Kidney (tissue), 14 donors: ENCODE results near the gene TNS3. TPM values are rescaled to one million over a fixed set of nuclear protein-coding genes. Genes with fewer than 3 reads are reported as not detected.

ENCODE experiments used
- DNase-seq, 5 donors: peaks; one replicate each; pipeline ENCODE4 v3.0.0-alpha.2; 2013 to 2020
- FAIRE-seq: peaks from 2 replicates; lab custom pipeline; 2012; peaks lifted over from hg19 to GRCh38; lab: Jason Lieb, UNC
- H3K27ac ChIP-seq, 2 donors: one replicate each; pipeline ENCODE4 v1.7.0; 2013; ENCODE audit warnings: low read depth in 2 of 2, low read length in 2 of 2, inconsistent platforms in 1 of 2
- H3K27me3 ChIP-seq: one replicate; pipeline ENCODE4 v1.7.1; 2013; ENCODE audit warnings: low read length, inconsistent platforms; ENCODE audit not compliant: control insufficient read depth, insufficient read depth
- H3K36me3 ChIP-seq, 3 donors: one replicate each; pipeline versions ENCODE4 v1.7.0 to v1.7.1; 2013; ENCODE audit warnings: low read length in 3 of 3, control low read depth in 1 of 3, inconsistent platforms in 1 of 3; ENCODE audit not compliant: insufficient read depth in 3 of 3, control insufficient read depth in 2 of 3
- H3K4me1 ChIP-seq, 3 donors: one replicate each; pipeline versions ENCODE4 v1.7.0 to v1.7.1; 2013; ENCODE audit warnings: low read length in 3 of 3, inconsistent platforms in 1 of 3, low read depth in 1 of 3; ENCODE audit not compliant: control insufficient read depth in 2 of 3, insufficient read depth in 2 of 3
- H3K4me3 ChIP-seq, 3 donors: one replicate each; pipeline versions ENCODE4 v1.7.0 to v1.8.1; 2013; ENCODE audit warnings: low read length in 3 of 3, control low read depth in 1 of 3, inconsistent platforms in 1 of 3
- H3K9ac ChIP-seq, 3 donors: one replicate each; pipeline versions ENCODE4 v1.7.0 to v1.7.1; 2013; ENCODE audit warnings: low read length in 3 of 3, control low read depth in 1 of 3, inconsistent platforms in 1 of 3
- H3K9me3 ChIP-seq, 3 donors: one replicate each; pipeline versions ENCODE4 v1.7.0 to v1.7.1; 2013; ENCODE audit warnings: low read length in 3 of 3, control low read depth in 1 of 3, inconsistent platforms in 1 of 3; ENCODE audit not compliant: control insufficient read depth in 2 of 3, insufficient read depth in 1 of 3
- intact Hi-C: fragments of 100-400 bp; cut with DNase I; formaldehyde crosslinking; loops from one replicate; pipeline ENCODE4 v1.11.1; 2022
- polyA plus RNA-seq: library from polyadenylated mRNA; stranded (reverse); fragments of 350-450 nt; fragmentation: Illumina TruSeq; extraction: RNeasy Lipid Tissue Mini Kit (QIAGEN cat#74804); gene quantifications from one replicate; pipeline ENCODE4 v1.2.3, GENCODE V29; 2014; ENCODE audit warnings: low read depth, low replicate concordance; ENCODE audit not compliant: insufficient read depth
- total RNA-seq: library from RNA; stranded (reverse); fragmentation: NEBNext Ultra II Directional; extraction: Animal tissue kit (Norgen Biotek cat#: 25700); gene quantifications from one replicate; pipeline ENCODE4 v1.2.1, GENCODE V29; 2021
- TF ChIP-seq, protein P1 (sequence below): IDR thresholded peaks from 3 replicates; pipeline ENCODE4 v1.5.1; 2012; ENCODE audit warnings: mild to moderate bottlenecking, moderate library complexity, borderline replicate concordance; ENCODE audit not compliant: insufficient read depth; ENCODE audit errors: extremely low read depth
- donor health status: control.
- donor health status: control.
- donor health status: control.
- donor health status: control.
- donor health status: control.
- donor health status: DM: yes; HTN: yes; CAD: no.
- donor health status: Normal renal cell carcinoma (clear cell type).

Gene TNS3
- total and polyA plus RNA-seq, 2 donors from 2014 or later = 38.4 to 198 TPM

DNA sequence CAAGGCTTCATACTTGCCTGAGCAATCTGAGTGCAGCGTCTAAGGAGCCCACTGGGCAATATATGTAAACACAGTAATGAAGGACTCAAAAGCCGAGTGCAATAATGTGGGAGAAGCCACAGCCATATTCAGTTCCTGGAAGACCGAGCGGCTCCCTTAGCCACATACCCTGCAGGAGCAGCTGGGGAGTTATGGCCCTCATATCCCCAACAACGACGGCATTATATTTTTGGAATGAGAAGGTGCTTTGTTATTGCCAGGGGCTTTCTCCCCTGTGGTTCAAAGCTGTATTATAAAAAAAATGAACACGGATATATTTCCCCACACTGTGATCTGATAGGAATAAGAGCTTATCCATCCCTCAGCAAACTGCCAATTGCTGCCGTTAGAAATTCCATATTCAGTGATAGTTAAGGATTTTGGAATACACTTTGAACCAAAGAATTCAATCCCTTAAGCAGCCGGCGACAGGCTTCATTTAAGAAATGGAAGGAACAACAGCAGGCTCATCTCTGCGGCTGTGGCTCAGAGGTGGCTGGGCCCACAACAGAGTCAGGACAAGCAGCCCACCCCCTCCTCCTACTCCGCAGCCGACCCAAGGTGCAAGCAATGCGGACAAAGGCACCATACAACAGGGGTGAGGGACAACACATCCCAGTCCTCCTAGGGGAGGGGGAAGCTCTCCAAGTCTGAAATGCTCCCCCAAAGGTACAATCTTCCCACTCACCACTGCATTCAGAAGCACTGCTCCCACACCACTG, 77.2 kb downstream of the TNS3 start:
- Histone ChIP-seq H3K4me1 (peaks cover 22 to 55% (median 40%) of the 10 kb centered on the region in 3 donors), H3K27ac (peak overlapping the region in 1 of 2 donors; percentile 11), H3K9ac (no peak overlapping the region), H3K4me3 (no peak overlapping the region), H3K36me3 (peaks cover under 1 to 15% (median 6%) of the 10 kb centered on the region in 3 donors), H3K9me3 (no peaks in the 10 kb centered on the region), H3K27me3 (no peaks in the 10 kb centered on the region)
- FAIRE-seq (no peak), DNase-seq (peak in 1 of 5 donors; percentile 32)
- TF ChIP-seq, protein P1, sequence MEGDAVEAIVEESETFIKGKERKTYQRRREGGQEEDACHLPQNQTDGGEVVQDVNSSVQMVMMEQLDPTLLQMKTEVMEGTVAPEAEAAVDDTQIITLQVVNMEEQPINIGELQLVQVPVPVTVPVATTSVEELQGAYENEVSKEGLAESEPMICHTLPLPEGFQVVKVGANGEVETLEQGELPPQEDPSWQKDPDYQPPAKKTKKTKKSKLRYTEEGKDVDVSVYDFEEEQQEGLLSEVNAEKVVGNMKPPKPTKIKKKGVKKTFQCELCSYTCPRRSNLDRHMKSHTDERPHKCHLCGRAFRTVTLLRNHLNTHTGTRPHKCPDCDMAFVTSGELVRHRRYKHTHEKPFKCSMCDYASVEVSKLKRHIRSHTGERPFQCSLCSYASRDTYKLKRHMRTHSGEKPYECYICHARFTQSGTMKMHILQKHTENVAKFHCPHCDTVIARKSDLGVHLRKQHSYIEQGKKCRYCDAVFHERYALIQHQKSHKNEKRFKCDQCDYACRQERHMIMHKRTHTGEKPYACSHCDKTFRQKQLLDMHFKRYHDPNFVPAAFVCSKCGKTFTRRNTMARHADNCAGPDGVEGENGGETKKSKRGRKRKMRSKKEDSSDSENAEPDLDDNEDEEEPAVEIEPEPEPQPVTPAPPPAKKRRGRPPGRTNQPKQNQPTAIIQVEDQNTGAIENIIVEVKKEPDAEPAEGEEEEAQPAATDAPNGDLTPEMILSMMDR = no peak
- intact Hi-C loops = no loop called here

DNA sequence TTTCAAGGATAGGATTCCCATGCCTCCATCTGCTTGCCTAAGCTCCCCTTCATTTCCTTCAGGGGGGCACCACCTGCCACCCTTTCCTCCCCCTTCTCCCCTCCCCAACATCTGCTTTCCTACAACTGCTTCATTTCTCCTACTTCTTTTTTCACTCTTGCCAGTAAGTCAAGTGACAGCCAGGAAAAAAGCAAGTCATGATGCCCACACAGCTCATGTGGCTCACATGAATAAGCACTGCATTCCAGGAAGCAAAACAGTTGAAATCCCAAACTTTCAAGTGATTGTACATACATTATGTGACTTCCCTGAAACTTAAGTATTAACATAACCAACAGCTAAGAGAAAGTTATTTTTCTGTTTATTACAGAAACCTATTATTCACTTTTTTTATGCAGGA, 78.6 kb downstream of the TNS3 start:
- intact Hi-C loops = no loop called here
- Histone ChIP-seq H3K4me3 (no peak overlapping the region), H3K36me3 (peaks cover 2 to 15% (median 5%) of the 10 kb centered on the region in 3 donors), H3K9ac (no peak overlapping the region), H3K27ac (peak overlapping the region; percentile 12 to 50), H3K4me1 (peaks cover 22 to 67% (median 53%) of the 10 kb centered on the region in 3 donors), H3K27me3 (no peaks in the 10 kb centered on the region), H3K9me3 (no peaks in the 10 kb centered on the region)
- peak; percentile 35 for FAIRE-seq
- TF ChIP-seq, protein P1 = no peak
- DNase-seq = peak in 3 of 5 donors; percentile 23 to 65 (median 50)

DNA sequence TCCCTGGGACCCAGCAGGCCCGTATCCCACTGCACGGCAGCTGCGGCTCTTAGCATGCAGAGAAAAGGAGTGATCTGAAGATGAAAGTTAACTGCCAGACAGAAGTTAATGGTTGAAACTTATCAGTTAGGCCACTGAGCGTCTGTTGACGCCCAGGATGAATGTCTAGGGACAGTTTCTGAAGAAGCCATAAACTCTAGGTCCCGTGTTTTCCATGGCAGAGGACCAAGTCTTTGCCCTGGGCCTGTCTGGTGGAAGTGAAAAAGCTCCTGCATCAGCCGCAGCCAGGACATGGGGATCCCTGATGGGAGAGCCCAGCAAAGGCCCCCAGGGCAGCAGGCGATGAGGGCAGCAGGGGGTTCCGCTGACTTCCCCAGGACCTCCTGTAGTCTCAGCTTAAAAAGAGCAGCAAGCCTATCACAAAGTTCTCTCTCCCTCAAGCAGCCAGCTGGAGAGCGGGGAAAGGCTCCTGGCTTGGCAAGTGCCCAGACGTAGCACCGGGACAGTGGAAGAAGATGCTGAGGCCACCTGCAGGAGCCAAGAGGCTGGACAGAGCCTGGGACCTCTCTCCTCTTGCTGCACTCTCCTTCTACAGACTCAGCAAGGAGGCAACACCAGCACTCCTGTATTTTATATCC, 79.6 kb downstream of the TNS3 start:
- no peak for FAIRE-seq
- H3K9ac ChIP-seq = no peak overlapping the region
- DNase-seq = peak in 1 of 5 donors; percentile 73
- peak overlapping the region in 1 of 2 donors; percentile 73 for H3K27ac ChIP-seq
- H3K36me3 ChIP-seq = peaks cover 2 to 15% (median 5%) of the 10 kb centered on the region in 3 donors
- H3K4me1 ChIP-seq = peaks cover 18 to 71% (median 57%) of the 10 kb centered on the region in 3 donors
- no peaks in the 10 kb centered on the region for H3K9me3 ChIP-seq
- TF ChIP-seq, protein P1 = no peak
- no peaks in the 10 kb centered on the region for H3K27me3 ChIP-seq
- intact Hi-C loops = no loop called here
- no peak overlapping the region for H3K4me3 ChIP-seq
